Esophagus squamous epithelium (tissue), 4 donors: ENCODE data around the gene GEMIN7.

Source experiments
- CTCF ChIP-seq, 6 experiments: fragments of 450-650 bp in 4 of 6; fragments of 200-600 bp in 2 of 6; sonication (generic) in 2 of 6; IDR thresholded peaks; one replicate each; pipeline ENCODE4 v1.5.1; 2016 to 2019; ENCODE audit warnings: antibody characterized with exemption in 6 of 6, mild to moderate bottlenecking in 4 of 6, moderate library complexity in 4 of 6
- POLR2A ChIP-seq, 4 donors: fragments of 450-650 bp; IDR thresholded peaks; one replicate each; pipeline ENCODE4 v1.6.1; 2017; ENCODE audit warnings: antibody characterized with exemption in 4 of 4, mild to moderate bottlenecking in 4 of 4, moderate library complexity in 3 of 4

- no peak for TF ChIP-seq CTCF (IDR thresholded peaks at IDR 0.05)
- no peak for TF ChIP-seq POLR2A (IDR thresholded peaks at IDR 0.05)
Observed at GRCh38 chr19:45135176-45135885, 56.3 kb downstream of the GEMIN7 start.
